ENCODE data around the gene LYPD8.

The LYPD8 gene

GRCh38 chr1:248756636-248757035 is 1.1 kb upstream of the LYPD8 start:
- no peak for DNase-seq
- Histone ChIP-seq H3K36me3 (no peaks in the 10 kb centered on the region), H3K9me3 (no peaks in the 10 kb centered on the region), H3K27me3 (no peaks in the 10 kb centered on the region), H3K4me3 (no peak overlapping the region), H3K4me1 (no peaks in the 10 kb centered on the region), H3K27ac (no peak overlapping the region)
- no peak for TF ChIP-seq CTCF (IDR thresholded peaks at IDR 0.05)
- intact Hi-C loops (cut with DNase I; ENCODE audit: low total_unique reads): no loop called here

- intact Hi-C loops (cut with DNase I; ENCODE audit: low total_unique reads): no loop called here
- H3K27me3 ChIP-seq: no peaks in the 10 kb centered on the region
- H3K27ac ChIP-seq: no peak overlapping the region
- H3K36me3 ChIP-seq: no peaks in the 10 kb centered on the region
- no peaks in the 10 kb centered on the region for H3K4me1 ChIP-seq
- TF ChIP-seq CTCF (IDR thresholded peaks at IDR 0.05): no peak
- H3K4me3 ChIP-seq: no peak overlapping the region
- DNase-seq: no peak
- H3K9me3 ChIP-seq: no peaks in the 10 kb centered on the region
These were observed 592 bp upstream of the LYPD8 start for GRCh38 chr1:248756151-248756550.

- no peak overlapping the region for H3K27ac ChIP-seq
- intact Hi-C loops (cut with DNase I; ENCODE audit: low total_unique reads): no loop called here
- H3K9me3 ChIP-seq: no peaks in the 10 kb centered on the region
- no peak overlapping the region for H3K4me3 ChIP-seq
- H3K27me3 ChIP-seq: no peaks in the 10 kb centered on the region
- TF ChIP-seq CTCF (IDR thresholded peaks at IDR 0.05): no peak
- no peaks in the 10 kb centered on the region for H3K4me1 ChIP-seq
- H3K36me3 ChIP-seq: no peaks in the 10 kb centered on the region
- DNase-seq: no peak
These were observed 1.8 kb downstream of the LYPD8 start for GRCh38 chr1:248753708-248754280.

- Histone ChIP-seq H3K9me3 (no peaks in the 10 kb centered on the region), H3K27ac (no peak overlapping the region), H3K4me1 (no peaks in the 10 kb centered on the region), H3K27me3 (no peaks in the 10 kb centered on the region), H3K36me3 (no peaks in the 10 kb centered on the region), H3K4me3 (no peak overlapping the region)
- TF ChIP-seq CTCF (IDR thresholded peaks at IDR 0.05): no peak
- intact Hi-C loops (cut with DNase I; ENCODE audit: low total_unique reads): no loop called here
- no peak for DNase-seq
These were observed 2.4 kb downstream of the LYPD8 start for GRCh38 chr1:248753029-248753594.

- intact Hi-C loops (cut with DNase I; ENCODE audit: low total_unique reads): no loop called here
- Histone ChIP-seq H3K4me1 (no peaks in the 10 kb centered on the region), H3K27ac (no peak overlapping the region), H3K9me3 (no peaks in the 10 kb centered on the region), H3K4me3 (no peak overlapping the region), H3K36me3 (no peaks in the 10 kb centered on the region), H3K27me3 (no peaks in the 10 kb centered on the region)
- TF ChIP-seq CTCF (IDR thresholded peaks at IDR 0.05): no peak
- no peak for DNase-seq
These were observed 3.2 kb downstream of the LYPD8 start for GRCh38 chr1:248752161-248753028.

Data from tibial artery (tissue), 4 donors.